NCI-H446 treated with DMSO at 0.1 percent for 48 hours (cell line): ENCODE results near the gene PRG3.
A peak's percentile ranks its signal among the peaks of the same experiment; 100 is the strongest.
"Not testable (repeated sequence)": the region's sequence is repeated elsewhere in the genome, so short reads cannot be mapped to it uniquely, and the experiment has no call there.

Source experiments
- DNase-seq: peaks from one replicate; lab custom pipeline; 2025; lab: John Stamatoyannopoulos, UW

Gene PRG3

GRCh38 chr11:57408771-57409170, 27.8 kb upstream of the PRG3 start:
- DNase-seq, result no peak

GRCh38 chr11:57407941-57408475, 27.1 kb upstream of the PRG3 start:
- DNase-seq, result no peak

DNA sequence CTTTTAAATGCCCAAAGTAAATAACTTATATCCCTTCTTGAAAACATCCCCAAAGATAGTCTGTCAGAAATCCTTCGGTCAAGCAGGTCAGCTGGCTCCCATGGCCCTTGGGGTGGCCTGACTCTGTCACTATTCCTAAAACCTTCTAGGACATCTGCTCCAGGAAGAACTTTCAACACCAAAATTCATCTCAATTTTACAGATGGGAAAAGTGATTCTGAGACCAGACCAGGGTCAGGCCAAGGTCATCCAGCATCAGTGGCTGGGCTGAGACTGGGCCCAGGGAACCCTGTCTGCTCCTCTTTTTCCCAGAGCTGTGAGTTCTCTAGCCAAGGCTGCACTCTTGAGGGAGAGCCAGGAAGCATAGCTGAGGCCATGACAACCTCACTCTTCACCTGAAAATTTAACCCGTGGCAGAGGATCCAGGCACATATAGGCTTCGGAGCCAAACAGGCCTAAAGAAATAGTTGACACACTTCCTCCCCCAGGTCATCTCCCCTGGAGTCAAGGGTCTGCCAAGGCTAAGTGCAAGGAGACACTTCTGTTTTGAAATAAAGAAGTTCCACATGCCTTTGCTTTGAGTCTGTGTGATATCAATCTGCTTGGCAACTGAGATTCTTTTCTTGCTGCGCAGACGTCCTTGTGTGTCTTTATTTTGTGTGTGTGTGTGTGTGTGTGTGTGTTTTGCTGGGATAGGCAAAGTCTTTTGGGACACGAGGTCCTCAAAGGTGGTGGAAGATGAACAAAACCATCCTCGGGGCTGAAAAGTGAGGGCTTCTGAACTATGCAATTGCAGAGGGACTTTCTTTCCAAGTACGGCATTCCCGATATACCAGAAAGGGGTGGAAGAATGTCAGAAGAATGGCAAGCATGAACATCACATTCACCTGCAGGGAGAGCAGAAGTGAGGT, 26.3 kb upstream of the PRG3 start:
- no peak for DNase-seq

DNA sequence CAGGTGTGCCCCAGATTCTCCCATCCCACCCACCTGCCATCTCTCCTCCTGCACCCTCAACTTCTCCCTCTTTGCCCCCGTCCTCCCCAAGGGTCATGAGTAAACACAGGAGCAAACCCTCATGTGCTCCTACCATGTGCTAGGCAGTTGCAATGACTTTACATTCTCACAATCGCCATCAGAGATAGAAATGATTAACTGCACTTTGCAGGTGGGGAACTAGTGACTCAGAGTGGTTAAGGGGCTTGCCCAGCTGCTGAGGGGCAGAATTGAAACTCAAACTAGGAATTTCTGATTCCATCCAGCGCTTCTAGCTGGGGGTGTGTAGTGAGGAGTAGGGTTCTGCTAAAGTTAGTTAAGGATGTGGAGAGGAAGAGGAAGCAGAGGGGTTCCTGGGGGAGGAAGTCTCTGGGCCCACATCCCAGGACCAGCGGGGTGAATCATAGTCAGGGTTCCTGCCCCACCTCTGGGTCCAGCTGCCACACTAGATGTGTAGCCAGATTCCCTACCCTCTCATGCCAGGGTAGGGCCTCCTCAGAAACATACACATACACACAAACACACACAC, 25.5 kb upstream of the PRG3 start:
- DNase-seq, result no peak

DNA sequence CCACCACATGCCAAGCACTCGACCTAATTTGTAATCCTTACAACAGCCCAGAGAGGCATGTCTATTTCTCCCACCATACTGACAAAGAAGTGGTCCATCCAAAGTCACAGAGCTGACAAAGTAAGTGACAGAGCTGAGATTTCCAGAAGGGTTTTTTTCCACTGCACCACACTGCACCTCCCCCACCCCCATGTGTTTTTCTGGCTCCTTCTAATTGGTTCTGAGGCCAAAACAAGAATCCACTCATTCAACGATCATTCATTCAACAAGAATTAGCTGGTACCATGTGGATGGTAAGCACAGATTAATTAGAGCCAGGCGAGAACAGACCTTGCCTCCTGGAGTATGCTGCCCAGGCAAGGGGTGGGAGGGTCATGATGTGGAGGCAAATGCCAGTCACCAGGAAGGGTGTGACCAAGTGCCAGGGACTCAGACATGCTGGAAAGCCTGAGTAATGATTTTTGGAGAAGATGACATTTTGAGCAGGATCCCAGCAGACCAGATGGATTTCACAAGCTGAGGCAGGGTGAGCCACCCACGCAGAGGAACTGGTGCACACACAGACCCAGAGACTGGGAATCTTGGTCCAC, 24.4 kb upstream of the PRG3 start:
- DNase-seq, result no peak

GRCh38 chr11:57403802-57404147, 22.8 kb upstream of the PRG3 start:
- DNase-seq, result no peak

GRCh38 chr11:57403003-57403801, 22.3 kb upstream of the PRG3 start:
- DNase-seq, result not testable (repeated sequence)

DNA sequence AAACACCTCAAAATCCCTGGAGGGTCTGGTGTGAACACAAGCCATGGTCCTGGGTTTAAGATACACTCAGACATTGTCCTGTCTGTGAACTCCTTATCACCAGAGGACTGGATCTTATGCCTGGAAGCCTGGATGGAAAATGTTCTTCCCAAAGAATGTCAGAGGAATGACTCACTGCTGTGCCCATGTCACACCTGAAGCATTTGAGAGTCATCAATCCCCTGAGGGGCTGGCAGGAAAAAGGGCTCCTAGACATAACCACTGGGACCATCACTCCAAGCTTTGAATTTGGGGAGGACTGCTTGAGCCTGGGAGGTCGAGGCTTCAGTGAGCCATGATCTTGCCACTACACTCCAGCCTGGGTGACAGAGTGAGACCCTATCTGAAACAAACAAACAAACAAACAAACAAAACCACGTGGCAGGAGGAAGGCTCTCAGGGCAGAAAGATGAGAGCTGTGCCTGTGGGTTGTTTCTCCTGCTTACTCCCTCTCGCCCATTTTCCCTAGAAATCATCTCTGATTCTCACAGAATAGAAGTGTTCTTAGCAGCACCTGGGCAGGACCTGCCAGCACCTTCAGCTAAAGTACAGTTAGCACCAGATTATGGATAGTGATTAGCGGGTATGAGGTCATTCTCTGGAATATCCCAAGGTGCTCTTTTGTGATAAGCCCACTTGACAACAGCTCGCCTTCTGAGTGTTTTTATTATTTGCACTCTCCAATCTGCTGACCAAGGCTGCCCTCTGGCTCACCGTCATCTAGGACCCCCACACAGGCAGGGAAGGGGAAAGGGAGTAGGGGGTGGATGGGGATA, 21.4 kb upstream of the PRG3 start:
- DNase-seq, result no peak

- no peak for DNase-seq
Measured at GRCh38 chr11:57399972-57400578, 19.1 kb upstream of the PRG3 start.

DNA sequence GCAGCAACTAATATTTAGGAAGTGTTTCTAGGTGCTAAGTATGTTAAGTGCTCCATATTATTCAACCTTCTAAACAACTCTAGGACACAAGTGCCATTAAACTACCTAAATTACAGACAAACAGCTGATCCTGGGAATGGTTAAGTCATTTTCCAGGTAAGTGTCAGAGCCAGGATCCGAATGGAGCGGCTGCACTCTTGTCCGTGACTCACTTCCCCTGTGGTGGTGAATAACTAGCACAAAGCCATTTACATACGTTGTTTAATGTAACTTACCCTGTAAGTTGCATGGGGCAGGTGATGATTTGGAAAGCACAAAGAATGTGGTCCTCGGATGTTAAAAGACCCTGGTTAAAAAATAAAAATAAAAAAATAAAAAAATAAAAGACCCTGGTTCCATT, 18.3 kb upstream of the PRG3 start:
- DNase-seq, result no peak

GRCh38 chr11:57397394-57397990, 16.5 kb upstream of the PRG3 start:
- DNase-seq, result no peak

GRCh38 chr11:57396744-57397143, 15.8 kb upstream of the PRG3 start:
- DNase-seq, result no peak

DNA sequence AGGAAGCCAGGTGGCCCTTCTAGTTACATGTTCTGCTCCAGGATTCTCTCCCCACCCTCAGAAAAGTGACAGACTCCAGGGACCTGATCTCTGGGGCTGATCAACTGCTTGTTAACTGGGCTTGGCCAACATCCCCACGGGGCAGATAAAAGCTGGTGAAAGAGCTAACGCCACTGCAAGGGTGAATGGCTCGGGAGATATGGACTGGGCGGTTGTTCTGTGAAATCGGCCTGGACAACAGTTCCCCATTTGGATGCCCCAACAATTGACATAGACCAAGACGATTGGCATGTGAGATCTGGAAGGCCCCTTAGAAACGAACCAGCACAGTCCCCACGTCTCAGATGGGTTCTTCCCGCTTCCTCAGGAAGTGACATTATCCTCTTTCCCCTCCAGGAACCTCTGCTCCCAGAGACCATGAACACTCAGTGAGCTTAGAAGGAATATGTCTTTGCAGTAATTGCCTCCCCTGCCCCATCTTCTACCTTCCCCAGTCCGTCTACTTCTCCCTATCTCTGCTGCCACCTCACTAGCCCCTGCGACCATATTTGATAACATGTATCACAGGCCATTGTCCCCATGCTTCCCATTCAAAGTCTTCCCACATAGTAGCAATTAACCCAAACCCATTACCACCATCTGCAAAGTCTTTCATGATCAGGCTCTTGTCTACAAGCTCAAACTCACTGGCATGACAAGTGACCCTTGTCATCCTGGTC, 15.1 kb upstream of the PRG3 start:
- no peak for DNase-seq

GRCh38 chr11:57394203-57394965, 13.4 kb upstream of the PRG3 start:
- peak; percentile 41 for DNase-seq

GRCh38 chr11:57392763-57393105, 11.8 kb upstream of the PRG3 start:
- no peak for DNase-seq

DNA sequence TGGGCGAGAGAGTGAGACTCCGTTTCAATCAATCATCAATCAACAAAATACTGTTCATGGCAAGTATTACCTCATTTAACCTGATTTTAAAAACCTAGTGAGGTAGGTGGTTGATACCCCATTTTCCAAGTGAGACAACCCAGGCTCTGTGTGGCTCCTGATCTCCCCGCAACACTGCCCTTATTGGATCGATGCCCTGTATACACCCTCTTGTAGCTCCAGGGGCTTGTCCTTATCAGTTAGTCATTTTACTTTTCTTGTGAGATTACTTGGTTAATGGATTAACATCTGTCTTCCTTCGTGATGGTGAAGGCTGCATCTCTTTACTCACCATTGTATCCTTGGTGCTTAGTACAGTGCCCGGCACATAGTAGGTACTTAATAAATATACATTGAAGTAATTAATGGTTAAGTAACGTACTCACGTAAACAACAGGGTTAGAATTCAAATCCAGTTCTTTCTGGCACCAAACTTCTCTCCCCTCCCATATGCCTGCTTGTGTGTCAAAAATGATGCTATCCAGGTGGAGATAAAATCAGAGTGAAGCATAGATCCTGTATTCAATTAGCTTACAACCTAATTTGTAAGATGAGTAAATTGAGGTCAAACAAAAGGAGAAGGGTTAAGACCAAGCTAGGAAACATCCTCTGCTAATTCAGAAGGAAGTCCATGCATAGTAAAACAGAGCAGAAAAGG, 11.3 kb upstream of the PRG3 start:
- DNase-seq, result no peak

DNA sequence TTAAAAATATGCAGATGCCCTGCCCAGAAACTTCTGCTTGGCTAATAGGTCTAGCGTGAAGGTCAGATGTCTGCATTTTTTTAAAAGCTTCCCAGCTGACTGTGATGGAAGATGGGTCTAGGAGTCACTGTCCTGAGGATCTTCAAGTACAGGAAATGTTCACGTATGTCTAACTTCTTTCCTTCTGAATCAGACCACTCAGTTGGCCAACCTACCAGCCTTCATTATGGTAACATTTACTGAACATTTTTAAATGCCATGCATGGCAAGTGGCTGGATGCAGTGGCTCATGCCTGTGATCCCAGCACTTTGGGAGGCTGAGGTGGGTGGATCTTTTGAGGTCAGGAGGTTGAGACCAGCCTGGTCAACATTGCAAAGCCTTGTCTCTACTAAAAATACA, 10.6 kb upstream of the PRG3 start:
- no peak for DNase-seq

DNA sequence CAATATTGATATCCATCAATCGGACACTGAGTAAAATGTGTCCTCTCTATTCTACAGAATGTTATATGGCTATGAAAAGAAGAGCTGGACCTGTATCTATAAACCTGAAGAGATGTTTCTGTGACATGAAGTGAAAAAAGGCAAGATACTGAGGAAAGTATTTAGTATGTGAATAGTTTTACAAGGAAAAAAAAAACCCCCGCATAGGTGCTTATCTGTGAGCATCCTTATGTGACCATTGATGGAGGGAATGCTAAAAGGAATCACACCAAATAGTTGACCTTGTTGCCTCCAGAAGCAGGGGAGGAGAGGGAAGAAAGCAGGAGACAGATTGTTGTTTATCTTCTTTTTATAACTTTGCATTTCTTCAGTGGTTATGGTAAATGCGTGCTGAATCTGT, 10.2 kb upstream of the PRG3 start:
- no peak for DNase-seq

GRCh38 chr11:57390535-57390934, 9.6 kb upstream of the PRG3 start, which contains the start of gene PRG2:
PRG2 (minus strand) TSS chr11:57390650; CDS start chr11:57389944, 706 bp downstream.
- DNase-seq, result no peak
